ENCODE data around the gene MED15. TPM values are rescaled to one million over a fixed set of nuclear protein-coding genes. Genes with fewer than 3 reads are reported as not detected.

MED15 gene
- total RNA-seq, 1 donor from 2014 or later = 104 TPM

GRCh38 chr22:20622650-20623339, 115.4 kb downstream of the MED15 start:
- no peak for DNase-seq (ENCODE audit: extremely low spot score, unreplicated experiment)
- no peak overlapping the region for H3K4me3 Mint-ChIP-seq (ENCODE audit: unreplicated experiment)
- no peak for TF ChIP-seq CTCF (IDR thresholded peaks at IDR 0.05)
- no peaks in the 10 kb centered on the region for H3K4me1 Mint-ChIP-seq (ENCODE audit: unreplicated experiment)
- no peak overlapping the region for H3K27ac Mint-ChIP-seq (ENCODE audit: unreplicated experiment)
- H3K36me3 Mint-ChIP-seq (ENCODE audit: unreplicated experiment) = no peaks in the 10 kb centered on the region
- H3K27me3 Mint-ChIP-seq (ENCODE audit: unreplicated experiment) = peaks cover 31% of the 10 kb centered on the region
- H3K9me3 Mint-ChIP-seq (ENCODE audit: unreplicated experiment) = no peaks in the 10 kb centered on the region

- no peak for TF ChIP-seq CTCF (IDR thresholded peaks at IDR 0.05)
- no peak overlapping the region for H3K27ac Mint-ChIP-seq (ENCODE audit: unreplicated experiment)
- no peak for DNase-seq (ENCODE audit: extremely low spot score, unreplicated experiment)
- H3K4me1 Mint-ChIP-seq (ENCODE audit: unreplicated experiment) = no peaks in the 10 kb centered on the region
- H3K4me3 Mint-ChIP-seq (ENCODE audit: unreplicated experiment) = no peak overlapping the region
- H3K9me3 Mint-ChIP-seq (ENCODE audit: unreplicated experiment) = no peaks in the 10 kb centered on the region
- peaks cover 43% of the 10 kb centered on the region for H3K27me3 Mint-ChIP-seq (ENCODE audit: unreplicated experiment)
- no peaks in the 10 kb centered on the region for H3K36me3 Mint-ChIP-seq (ENCODE audit: unreplicated experiment)
Observed at GRCh38 chr22:20624161-20624616, 116.8 kb downstream of the MED15 start.

GRCh38 chr22:20625270-20625669, 117.9 kb downstream of the MED15 start:
- Mint-ChIP-seq H3K4me3 (ENCODE audit: unreplicated experiment) (no peak overlapping the region), H3K27me3 (ENCODE audit: unreplicated experiment) (peaks cover 46% of the 10 kb centered on the region), H3K27ac (ENCODE audit: unreplicated experiment) (no peak overlapping the region), H3K36me3 (ENCODE audit: unreplicated experiment) (no peaks in the 10 kb centered on the region), H3K9me3 (ENCODE audit: unreplicated experiment) (no peaks in the 10 kb centered on the region), H3K4me1 (ENCODE audit: unreplicated experiment) (no peaks in the 10 kb centered on the region)
- no peak for DNase-seq (ENCODE audit: extremely low spot score, unreplicated experiment)
- TF ChIP-seq CTCF (IDR thresholded peaks at IDR 0.05) = no peak

- DNase-seq (ENCODE audit: extremely low spot score, unreplicated experiment) = no peak
- Mint-ChIP-seq H3K4me3 (ENCODE audit: unreplicated experiment) (no peak overlapping the region), H3K9me3 (ENCODE audit: unreplicated experiment) (no peaks in the 10 kb centered on the region), H3K27me3 (ENCODE audit: unreplicated experiment) (peaks cover 44% of the 10 kb centered on the region), H3K4me1 (ENCODE audit: unreplicated experiment) (no peaks in the 10 kb centered on the region), H3K36me3 (ENCODE audit: unreplicated experiment) (no peaks in the 10 kb centered on the region), H3K27ac (ENCODE audit: unreplicated experiment) (no peak overlapping the region)
- no peak for TF ChIP-seq CTCF (IDR thresholded peaks at IDR 0.05)
Observed at GRCh38 chr22:20626811-20627210, 119.4 kb downstream of the MED15 start.

GRCh38 chr22:20627432-20627831, 120.0 kb downstream of the MED15 start:
- H3K9me3 Mint-ChIP-seq (ENCODE audit: unreplicated experiment) = no peaks in the 10 kb centered on the region
- no peak overlapping the region for H3K4me3 Mint-ChIP-seq (ENCODE audit: unreplicated experiment)
- H3K4me1 Mint-ChIP-seq (ENCODE audit: unreplicated experiment) = peaks cover 2% of the 10 kb centered on the region
- no peak overlapping the region for H3K27ac Mint-ChIP-seq (ENCODE audit: unreplicated experiment)
- DNase-seq (ENCODE audit: extremely low spot score, unreplicated experiment) = no peak
- no peaks in the 10 kb centered on the region for H3K36me3 Mint-ChIP-seq (ENCODE audit: unreplicated experiment)
- no peak for TF ChIP-seq CTCF (IDR thresholded peaks at IDR 0.05)
- H3K27me3 Mint-ChIP-seq (ENCODE audit: unreplicated experiment) = peaks cover 44% of the 10 kb centered on the region

Data from osteocyte (in vitro differentiated cells).